Urothelium cell line (cell line): Measurements from ENCODE around the gene IL25.
A peak's percentile ranks its signal among the peaks of the same experiment; 100 is the strongest.

ENCODE experiments used
- DNase-seq: peaks from one replicate; pipeline ENCODE4 v3.0.0; 2011; ENCODE audit warnings: low spot score, mixed read lengths
- FAIRE-seq: peaks from 2 replicates; lab custom pipeline; 2011; peaks lifted over from hg19 to GRCh38; lab: Jason Lieb, UNC

Gene IL25

DNA sequence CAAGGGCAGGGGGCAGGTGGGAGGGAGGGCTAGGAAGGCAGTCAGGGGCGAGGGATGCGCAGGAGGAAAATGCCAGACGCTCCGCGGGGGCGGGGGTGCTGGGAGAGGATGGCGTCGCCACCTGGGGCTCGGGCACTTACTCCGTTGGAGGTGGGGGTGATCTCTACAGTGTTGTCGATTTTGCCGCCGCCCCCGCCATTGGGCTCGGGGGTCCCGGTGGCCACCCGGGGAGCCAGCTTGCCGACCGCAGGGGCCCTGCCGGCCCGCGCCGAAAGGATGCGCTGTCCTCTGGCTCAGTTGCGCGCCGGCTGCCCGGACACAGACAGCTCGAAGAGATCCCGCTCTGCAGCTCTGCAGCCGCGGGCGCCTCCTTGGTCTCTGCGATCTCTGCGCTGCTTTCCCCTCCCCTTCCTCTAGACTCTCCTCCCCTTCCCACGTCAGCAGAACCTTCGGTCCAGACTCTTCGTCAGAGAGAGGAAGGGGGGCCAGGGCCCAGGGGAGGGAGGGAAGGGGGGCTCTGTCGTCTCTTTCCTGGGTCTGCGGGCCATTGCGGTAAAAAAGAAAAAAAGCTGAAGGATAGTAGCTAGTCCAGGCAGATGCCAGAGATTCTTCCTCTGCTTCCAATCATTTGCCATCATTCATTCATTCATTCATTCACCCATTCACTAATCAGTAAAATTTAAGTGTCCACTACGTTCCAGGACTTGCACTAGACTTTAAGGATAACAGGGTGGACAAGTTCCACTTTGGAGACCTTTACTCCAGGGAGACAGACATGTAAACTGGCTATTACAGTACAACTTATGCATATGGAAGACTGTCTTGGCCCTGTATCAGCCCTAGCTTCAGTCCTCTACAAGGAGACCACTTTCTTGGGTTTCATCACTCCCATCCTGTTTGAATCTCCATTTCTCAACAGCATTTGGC lies 19.8 kb upstream of the IL25 start, which contains the start of gene SLC22A17:
TSS of gene SLC22A17 (minus strand) at position 382 of the 927 bp plus-strand sequence.
- FAIRE-seq (no peak), DNase-seq (peak; percentile 93)

DNA sequence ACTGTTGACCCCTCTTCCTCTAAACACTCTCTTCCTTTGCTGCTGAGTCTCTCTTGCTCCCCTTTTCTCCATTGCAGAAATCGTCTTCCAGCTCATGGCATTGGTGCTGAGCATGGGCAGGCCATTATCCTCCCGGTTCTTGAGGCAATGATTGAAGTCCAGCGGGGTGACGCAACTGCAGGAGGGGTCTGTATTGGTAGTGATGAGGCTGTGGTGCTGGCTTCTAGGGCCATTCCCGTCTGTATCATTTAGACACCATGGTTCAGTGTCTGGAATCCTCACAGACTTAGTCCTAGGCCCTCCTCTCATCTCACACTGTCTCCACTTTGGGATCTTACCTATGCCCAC lies 19.2 kb upstream of the IL25 start:
- DNase-seq (no peak), FAIRE-seq (no peak)

DNA sequence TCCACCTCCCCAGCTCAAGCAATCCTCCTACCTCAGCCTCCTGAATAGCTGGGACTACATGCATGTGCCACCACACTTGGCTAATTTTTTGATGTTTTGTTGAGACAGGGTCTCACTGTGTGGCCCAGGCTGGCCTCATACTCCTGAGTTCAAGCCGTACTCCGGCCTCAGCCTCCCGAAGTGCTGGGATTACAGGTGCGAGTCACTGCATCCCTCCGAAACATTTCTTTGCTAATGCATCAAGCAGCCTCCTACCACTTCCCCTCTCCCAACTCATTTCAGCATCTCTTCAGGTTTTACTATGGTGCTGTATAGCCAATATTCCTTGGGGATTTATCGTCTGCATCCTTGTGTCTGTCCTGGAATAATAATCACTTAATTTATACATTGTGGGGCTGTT lies 17.6 kb upstream of the IL25 start:
- FAIRE-seq (no peak), DNase-seq (no peak)

DNA sequence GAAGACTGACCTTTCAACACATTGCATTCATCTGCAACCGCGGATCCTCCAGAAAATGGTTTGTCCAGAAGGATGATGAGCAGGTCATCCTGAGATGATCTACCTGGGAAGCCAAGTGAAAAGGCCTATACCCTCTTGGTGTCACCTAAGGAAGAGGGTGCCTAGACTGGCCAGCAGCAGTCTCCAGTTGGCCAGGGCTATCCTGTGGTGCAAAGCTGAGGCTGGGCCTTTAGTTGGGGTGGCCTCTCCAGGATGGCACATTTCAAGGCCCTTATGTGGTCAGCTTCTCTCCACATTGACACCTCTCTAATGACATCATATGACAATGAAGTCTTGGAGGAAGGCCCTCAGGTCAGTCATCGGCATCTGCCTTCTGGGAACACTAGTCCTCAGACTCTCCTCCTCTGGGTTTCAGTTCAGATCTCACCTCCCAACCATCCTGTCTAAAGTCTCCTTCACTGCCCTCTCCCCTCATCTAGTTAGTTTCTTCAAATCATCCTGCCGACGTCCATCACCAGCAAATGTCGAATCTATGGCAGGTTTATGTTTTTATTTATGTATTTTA lies 16.7 kb upstream of the IL25 start:
- no peak for FAIRE-seq
- no peak for DNase-seq

DNA sequence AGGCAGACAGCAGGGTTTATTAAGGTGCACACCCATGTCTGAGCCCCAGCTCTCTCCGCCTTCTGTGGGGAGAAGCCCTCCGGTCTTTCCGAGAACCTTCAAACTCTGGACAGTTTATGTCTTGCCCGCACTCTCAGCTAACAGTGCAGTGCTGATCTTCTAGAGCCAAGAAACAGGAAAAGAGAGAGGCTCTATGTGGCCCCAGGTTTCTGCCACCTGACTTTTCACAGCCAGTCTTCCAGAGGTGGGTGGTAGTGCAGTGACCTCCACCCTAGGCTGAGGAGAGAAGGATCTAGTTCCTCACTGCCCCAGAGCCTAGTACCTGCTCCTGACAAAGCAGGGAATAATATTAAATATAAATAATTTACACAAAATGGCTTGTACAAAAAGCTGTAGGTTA lies 15.9 kb upstream of the IL25 start:
- no peak for DNase-seq
- no peak for FAIRE-seq

DNA sequence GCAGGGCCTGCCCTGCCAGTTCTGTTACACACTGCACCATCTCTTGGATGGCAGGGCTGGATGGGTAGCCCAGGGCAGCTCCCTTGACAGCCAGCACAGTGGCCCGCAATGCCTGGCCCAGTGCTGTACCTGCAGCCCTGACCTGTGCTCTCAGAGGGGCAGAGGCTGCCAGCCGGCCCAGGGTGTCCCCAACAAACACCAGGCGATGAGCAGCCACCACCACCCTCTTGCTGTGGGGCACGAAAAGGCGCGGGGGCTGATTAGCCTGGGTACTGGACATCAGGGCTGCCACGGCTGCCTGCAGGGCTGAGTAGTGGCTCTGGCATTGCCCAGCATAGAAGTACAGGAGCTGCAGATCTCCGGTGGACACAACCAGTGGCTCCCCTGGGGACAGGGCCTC lies 15.3 kb upstream of the IL25 start:
- DNase-seq (no peak), FAIRE-seq (no peak)

DNA sequence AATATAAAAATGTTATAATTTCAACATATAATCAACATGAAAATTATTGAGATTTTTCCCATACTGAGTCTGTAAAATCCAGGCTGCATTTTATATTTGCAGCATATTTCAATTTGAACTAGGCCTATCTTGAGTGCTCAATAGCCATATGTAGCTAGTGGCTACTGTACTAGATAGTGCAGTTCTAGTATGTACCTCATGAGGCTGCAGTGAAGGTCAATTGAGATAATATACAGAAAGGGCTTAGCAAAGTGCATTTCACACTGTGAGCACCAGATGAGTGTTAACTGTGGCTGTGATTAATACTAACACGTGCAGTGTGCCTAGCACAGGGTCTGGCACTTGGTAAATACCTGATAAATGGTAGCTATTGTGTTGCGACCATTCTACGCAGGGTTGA lies 14.6 kb upstream of the IL25 start:
- DNase-seq (no peak), FAIRE-seq (no peak)

DNA sequence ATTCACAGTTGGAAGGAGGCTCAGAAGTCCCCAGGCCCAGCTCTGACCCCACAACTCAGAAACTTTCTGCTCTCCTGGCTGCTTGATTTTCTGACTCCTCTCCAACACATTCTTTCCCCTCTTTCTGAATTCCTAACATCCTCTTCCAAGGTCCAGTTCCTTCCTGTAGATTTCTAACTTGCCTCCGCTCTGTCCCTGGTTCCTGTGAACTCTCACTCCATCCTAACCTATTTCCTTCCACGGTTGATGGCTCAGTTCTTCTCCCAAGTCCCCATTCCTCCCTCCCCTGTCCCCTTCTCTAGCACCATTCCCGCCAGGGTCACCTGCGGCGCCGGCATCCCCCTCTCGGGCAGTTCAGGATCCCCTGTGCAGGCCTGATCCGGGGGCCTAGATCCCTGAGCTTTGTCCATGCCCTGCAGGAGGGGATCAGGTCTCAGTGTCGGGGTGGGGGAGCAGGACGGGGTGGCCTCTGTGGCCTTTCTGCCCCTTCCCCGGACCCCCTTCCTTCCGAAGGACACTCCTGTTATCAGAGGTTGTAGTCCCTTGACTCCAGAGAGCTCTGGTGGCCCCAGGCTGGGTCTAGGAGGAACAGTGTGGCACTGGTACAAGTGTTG lies 13.9 kb upstream of the IL25 start:
- DNase-seq = no peak
- no peak for FAIRE-seq

DNA sequence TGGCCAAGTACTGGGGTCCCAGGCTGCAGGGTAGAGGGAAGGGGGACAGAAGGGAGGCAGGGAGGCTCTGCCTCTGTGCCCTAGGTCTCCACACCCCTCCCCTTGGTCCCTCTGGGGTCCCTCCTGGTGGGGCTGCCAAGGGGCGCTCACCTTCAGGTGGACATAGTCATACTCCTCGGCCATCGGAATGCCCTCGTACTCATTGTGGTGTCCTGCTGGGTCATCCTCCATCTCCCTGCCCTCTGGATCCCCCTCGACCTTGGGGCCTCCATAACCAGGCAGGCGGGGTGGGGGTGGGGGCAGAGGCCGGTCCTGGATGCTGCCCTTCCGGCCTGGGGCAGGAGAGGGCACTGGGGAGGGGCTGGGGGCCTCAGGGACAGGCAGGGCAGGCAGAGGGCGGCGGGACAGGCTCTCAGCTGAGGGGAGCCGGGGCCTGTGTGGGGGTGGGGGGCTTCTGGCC lies 13.4 kb upstream of the IL25 start:
- FAIRE-seq (no peak), DNase-seq (no peak)

DNA sequence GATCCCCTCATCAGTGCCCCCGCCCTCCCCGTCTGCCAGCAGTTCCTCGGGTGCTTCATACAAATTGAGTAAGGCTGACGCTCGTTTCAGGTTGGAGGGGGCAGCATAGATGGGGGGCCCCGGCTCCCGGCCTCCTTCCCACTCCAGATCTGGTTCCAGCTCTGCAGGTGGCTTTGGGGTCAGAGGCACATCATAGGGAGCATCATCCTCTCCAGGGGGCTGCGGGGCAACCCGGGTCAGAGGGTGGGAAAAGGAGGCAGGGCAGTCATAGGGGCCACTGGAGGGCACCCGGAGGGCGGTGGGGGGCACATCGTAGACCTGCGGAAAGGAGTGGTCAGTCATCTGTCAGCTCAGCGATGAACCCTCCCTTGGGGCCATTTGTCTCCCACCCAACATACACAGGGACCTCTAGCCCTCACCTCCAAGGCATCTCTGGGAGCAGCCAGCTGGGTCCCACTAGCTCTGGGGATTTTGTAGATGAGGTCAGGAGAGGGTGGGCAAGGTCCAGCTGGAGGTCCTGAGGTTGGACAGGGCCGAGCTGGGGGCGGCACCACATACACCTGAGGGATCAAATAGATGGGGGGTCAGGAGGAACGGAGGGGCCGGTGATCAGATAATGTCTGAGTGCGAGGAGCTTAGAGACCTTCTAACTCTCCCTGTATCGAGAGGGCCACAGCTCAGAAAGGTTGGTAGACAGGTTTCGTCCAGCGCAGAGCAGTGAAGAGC lies 12.7 kb upstream of the IL25 start:
- FAIRE-seq (no peak), DNase-seq (no peak)

DNA sequence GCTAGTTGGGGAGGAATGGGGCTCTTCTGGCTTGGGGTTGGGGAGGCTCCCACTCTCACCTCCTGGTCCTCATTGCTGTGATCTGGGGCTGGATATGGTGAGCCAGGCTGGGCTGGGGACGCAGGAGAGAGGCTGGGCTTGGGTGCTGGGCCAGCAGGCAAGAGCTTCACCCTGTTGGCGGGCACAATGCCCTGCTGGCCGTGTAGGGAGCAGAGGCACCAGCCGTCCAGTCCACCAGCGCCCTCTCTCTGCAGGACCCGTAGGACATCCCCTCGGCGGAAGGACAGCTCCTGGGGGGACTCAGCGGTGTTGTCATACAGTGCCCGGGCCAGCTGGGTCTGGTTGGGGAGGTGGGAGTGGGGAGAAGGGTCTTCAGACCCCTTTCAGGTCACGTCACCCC lies 12.1 kb upstream of the IL25 start:
- no peak for FAIRE-seq
- no peak for DNase-seq

DNA sequence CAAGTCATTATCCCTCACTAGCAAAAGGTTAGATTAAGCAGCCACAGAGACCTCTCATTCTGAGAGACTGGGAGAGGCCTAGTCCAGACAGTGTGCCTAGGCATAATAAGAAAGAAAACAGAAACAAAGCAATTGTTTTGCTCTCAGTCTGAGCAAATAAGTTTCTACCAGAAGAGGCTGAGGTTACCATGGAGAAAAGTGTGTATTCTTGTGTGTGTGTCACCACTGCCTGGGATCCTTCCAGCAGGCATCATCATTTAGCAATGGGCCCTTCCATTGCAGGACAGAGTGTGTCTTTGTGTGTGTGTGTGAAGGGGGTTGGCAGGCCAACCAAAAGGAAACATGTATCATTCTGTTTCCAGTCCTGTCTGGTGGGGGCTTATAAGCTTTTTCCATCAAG lies 11.3 kb upstream of the IL25 start:
- FAIRE-seq = no peak
- DNase-seq = no peak

DNA sequence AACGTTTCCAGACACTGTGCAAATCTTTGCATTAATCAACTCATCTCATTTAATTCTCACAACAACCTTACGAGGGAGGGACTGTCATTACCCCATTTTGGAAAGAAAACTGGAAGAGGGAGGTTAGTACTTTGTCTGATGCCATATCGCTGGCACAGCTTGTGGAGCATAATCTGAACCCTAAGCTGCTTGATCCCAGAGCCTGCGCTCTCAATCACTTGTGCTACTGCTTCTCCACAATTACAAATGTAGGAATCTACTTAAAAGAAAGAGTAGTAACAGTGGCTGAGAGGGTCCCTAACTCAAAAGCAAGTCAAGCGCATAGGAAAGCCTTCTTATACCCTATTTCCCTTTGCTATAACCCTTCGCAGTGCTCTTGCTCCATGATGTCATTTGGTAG lies 10.8 kb upstream of the IL25 start:
- no peak for FAIRE-seq
- DNase-seq = no peak

DNA sequence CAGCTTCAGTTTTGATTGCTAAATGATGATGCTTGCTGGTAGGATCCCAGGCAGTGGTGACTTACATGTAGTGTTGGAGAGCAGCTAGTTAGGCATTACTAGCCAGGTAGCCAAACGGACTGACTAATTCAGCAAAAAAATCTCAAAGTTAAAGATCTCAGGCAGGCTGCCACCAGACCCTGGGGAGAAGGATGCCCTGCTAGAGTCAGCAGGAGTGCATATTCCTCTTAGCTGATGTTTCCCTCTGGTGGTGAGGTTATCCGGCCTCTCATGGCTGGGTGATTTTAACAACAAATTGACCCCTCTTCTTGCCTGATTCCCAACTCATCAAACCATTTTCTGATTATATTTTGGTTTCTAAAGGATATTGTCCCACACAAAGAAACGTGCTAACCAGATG lies 10.4 kb upstream of the IL25 start:
- no peak for FAIRE-seq
- DNase-seq = no peak

DNA sequence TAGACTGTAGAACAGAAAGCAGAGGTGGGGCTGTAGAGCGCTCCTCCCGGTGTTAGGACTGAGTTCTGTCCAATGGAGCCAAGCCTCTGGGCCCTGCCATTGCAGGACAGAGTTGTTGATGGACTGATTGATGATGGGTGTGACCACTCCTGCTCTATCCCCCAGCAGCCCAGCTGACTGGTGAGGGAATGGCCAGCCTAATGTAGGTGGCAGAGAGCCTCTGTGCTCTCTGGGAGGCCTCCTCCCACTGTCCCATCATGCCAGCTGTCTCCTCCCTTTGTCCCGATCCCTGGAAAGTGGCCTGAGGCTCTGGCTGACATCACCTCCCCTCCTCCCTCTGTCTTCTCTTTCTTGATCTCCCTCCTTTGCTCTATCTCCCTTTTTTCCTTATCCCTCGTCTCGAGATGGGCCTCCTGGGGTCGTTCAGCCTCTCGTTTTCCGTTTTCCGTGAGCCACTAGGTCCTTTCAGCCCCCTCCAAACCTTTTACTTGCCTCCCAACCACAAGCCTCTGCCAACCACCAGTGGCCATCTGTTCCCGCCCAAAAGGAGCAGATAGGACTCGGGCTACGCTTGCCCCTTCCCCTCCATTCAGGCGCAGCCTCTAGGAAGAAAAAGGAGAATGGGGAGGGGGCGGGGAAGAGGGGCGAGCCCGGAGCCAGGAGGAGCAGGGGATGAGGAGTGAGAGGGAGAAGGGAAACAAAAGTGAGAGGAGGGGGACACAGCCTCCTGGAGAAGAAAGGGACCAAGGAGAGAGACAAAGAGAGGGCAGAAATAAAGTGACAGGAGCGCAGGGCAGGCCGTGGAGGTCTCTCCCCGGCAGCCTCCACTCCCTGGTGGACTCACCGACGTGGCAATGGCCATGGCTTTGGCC lies 8.2 kb upstream of the IL25 start:
- FAIRE-seq = no peak
- no peak for DNase-seq

DNA sequence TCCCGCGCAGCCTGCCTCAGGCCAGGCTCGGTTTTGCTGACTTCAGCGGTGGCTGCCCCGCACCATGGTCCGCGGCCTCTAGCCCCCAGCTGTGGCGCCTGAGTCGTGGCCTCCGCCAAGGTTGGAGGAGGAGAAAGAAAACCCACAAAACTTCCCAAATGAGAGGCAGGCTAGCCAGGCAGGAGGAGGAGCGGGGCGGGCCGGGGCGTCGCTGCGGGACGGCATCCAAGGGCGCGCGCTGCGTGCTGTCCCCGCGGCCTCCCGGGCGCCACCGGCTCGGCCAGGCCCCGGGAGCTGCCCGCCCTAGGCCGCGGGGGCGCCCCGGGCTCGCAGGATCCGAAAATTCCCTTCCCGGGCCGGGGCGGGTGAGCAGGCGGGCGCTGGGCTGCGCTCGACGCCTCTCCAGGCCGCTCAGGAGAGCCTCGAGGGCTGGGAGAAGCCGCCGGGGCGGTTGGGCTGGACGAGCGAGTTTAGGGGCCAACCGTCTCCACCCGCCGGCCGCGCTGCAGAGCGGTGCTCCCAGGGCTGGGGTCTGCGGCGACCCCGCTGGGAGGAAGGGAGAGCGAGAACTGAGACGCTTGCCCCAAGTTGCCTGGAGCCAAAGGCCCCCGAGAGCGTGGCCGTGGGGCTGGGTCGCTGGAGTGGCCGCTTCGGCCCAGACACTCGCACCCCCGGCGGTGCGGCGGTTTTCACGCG lies 7.4 kb upstream of the IL25 start, which contains the start of gene EFS:
TSS of gene EFS (minus strand) at position 137 of the 696 bp plus-strand sequence. CDS start 147 bp downstream, outside the sequence.
- FAIRE-seq = no peak
- no peak for DNase-seq

DNA sequence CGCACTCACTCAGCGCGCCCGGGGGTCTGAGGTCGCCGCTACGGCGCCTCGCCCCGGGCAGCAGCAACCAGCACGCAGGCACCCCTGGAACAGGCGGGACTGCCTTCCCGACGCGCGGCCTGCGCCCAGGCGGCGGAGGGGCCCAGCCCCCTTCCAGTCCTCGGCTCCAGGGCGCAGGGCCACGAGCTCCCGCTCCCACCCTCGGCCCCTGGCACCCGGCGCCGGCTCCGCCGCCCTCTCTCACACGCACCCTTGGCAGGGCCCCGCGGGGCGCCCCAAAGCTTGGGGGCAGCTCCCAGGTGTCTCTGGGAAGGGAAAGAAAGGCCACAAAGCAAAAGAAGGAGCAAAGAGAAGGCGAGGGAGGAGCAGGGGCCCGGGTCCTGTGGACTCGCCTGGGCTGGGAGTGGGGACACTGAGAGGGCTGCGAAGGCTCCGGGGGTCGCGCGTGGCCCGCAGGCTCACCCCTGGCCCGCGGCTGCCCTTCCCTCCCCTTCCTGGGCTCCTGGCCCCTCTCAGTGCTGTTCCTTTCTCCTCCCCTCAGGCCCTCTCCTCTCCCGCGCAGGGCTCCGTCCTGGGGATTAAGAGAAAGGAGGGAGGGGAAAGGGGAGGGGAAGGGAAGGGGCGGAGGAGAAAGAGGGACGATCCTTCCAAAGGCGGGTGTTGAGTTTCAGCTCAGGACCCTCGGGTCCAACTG lies 6.7 kb upstream of the IL25 start:
- FAIRE-seq (no peak), DNase-seq (no peak)

DNA sequence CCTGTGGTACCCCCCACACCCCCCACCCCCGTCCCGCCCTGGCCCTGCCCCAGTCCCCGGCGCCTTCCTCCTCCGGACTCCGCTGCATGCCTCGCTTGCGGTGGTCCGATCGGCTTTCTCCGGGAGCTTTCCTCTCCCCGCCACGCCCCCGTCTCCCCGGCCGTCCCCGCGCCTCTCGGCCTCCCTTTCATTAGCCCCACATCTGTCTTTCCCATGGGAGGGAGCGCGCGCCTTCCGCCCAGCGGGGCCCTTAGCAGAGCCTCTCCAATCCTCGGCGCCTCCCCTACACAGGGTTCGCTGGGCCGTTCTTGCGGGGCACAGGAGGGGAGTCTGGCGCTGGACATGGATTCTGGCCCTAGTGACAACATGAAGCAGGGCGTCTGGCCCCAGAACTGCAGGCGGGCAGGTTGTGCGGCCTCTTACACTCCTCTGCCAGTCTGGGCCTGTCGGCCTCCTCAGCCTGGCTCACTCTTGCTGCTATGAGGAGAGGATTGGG lies 6.1 kb upstream of the IL25 start:
- no peak for DNase-seq
- no peak for FAIRE-seq

DNA sequence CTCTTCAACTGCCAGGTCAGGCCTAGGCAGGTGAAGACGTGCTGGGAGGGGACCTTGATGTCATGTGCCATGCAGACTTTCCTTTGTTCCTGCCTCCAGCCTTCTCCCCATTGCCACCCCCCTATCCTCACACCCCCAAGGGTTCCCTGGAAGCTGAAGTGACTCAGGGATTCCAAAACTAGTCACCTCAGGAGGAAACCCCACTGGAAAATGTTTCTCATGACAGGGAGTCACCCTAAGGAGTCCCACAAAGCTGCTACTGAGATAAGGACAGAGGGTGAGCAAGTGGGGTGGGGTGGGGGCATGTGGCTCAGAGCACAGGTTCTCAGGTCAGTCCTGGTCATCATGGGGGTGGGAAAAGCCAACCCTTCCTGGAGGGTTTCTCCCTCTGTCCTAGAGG lies 2.4 kb upstream of the IL25 start:
- FAIRE-seq (no peak), DNase-seq (no peak)
